Trophoblast cell (in vitro differentiated cells and primary cell): ENCODE measurements around the gene WFDC2.

Experiments
- DNase-seq, 2 donors: peaks; one replicate each; pipeline ENCODE4 v3.0.0-alpha.2; 2016
- H2AFZ ChIP-seq: 2 replicates; pipeline ENCODE4 v1.6.1; 2013; ENCODE audit warnings: low read length, moderate library complexity, mild to moderate bottlenecking; ENCODE audit not compliant: insufficient read depth, poor library complexity
- H2AK5ac ChIP-seq: 2 replicates; pipeline ENCODE4 v1.6.1; 2013; ENCODE audit warnings: mild to moderate bottlenecking, low read length
- H2BK120ac ChIP-seq: 2 replicates; pipeline ENCODE4 v1.6.1; 2013; ENCODE audit warnings: low read length, mild to moderate bottlenecking, moderate library complexity; ENCODE audit not compliant: insufficient read depth, poor library complexity
- H2BK12ac ChIP-seq: 2 replicates; pipeline ENCODE4 v1.6.1; 2013; ENCODE audit warnings: mild to moderate bottlenecking, low read length, moderate library complexity
- H2BK5ac ChIP-seq: 2 replicates; pipeline ENCODE4 v1.6.1; 2013; ENCODE audit warnings: low read length, low read depth, moderate library complexity, mild to moderate bottlenecking; ENCODE audit not compliant: poor library complexity
- H3K14ac ChIP-seq: 2 replicates; pipeline ENCODE4 v1.6.1; 2013; ENCODE audit warnings: mild to moderate bottlenecking, low read length
- H3K18ac ChIP-seq: 2 replicates; pipeline ENCODE4 v1.6.1; 2013; ENCODE audit warnings: mild to moderate bottlenecking, low read length
- H3K23ac ChIP-seq: 2 replicates; pipeline ENCODE4 v1.6.1; 2013; ENCODE audit warnings: low read length
- H3K27ac ChIP-seq: 2 replicates; pipeline ENCODE4 v1.5.1; 2013; ENCODE audit warnings: low read depth, mild to moderate bottlenecking, inconsistent platforms, low read length, moderate library complexity
- H3K27me3 ChIP-seq: 2 replicates; pipeline ENCODE4 v1.6.1; 2013; ENCODE audit warnings: inconsistent platforms, mild to moderate bottlenecking, low read length, moderate library complexity; ENCODE audit not compliant: insufficient read depth
- H3K36me3 ChIP-seq, 2 experiments: 1 replicate in 1 of 2; 2 replicates in 1 of 2; pipeline ENCODE4 v1.6.1; 2013; ENCODE audit warnings: low read length in 2 of 2, mild to moderate bottlenecking in 2 of 2, moderate library complexity in 1 of 2; ENCODE audit not compliant: insufficient read depth in 2 of 2, control insufficient read depth in 1 of 2
- H3K4ac ChIP-seq: 2 replicates; pipeline ENCODE4 v1.6.1; 2013; ENCODE audit warnings: low read depth, mild to moderate bottlenecking, low read length, moderate library complexity
- H3K4me1 ChIP-seq, 2 experiments: 1 replicate in 1 of 2; 2 replicates in 1 of 2; pipeline ENCODE4 v1.6.1; 2013; ENCODE audit warnings: low read length in 2 of 2, mild to moderate bottlenecking in 2 of 2, moderate library complexity in 1 of 2; ENCODE audit not compliant: insufficient read depth in 2 of 2, control insufficient read depth in 1 of 2
- H3K4me2 ChIP-seq: 2 replicates; pipeline ENCODE4 v1.6.1; 2013; ENCODE audit warnings: inconsistent platforms, mild to moderate bottlenecking, low read length, moderate library complexity
- H3K4me3 ChIP-seq: 2 replicates; pipeline ENCODE4 v1.5.1; 2013; ENCODE audit warnings: mild to moderate bottlenecking, low read depth, low read length, inconsistent platforms
- H3K79me1 ChIP-seq: one replicate; pipeline ENCODE4 v1.6.1; 2013; ENCODE audit warnings: low read length
- H3K79me2 ChIP-seq: 2 replicates; pipeline ENCODE4 v1.6.1; 2013; ENCODE audit warnings: low read length, mild to moderate bottlenecking; ENCODE audit not compliant: control insufficient read depth, insufficient read depth, poor library complexity
- H3K9ac ChIP-seq: 2 replicates; pipeline ENCODE4 v1.6.1; 2013; ENCODE audit warnings: mild to moderate bottlenecking, low read length
- H3K9me3 ChIP-seq: 2 replicates; pipeline ENCODE4 v1.6.1; 2013; ENCODE audit warnings: low read depth, mild to moderate bottlenecking, control low read depth, inconsistent platforms, low read length; ENCODE audit not compliant: insufficient read depth
- H4K12ac ChIP-seq: 2 replicates; pipeline ENCODE4 v1.6.1; 2013; ENCODE audit warnings: low read depth, mild to moderate bottlenecking, low read length, moderate library complexity
- H4K8ac ChIP-seq: 2 replicates; pipeline ENCODE4 v1.6.1; 2013; ENCODE audit warnings: low read depth, mild to moderate bottlenecking, low read length, moderate library complexity
- H4K91ac ChIP-seq: one replicate; pipeline ENCODE4 v1.6.1; 2013; ENCODE audit warnings: low read depth, mild to moderate bottlenecking, low read length, moderate library complexity
- WGBS: extraction: QIAGEN DNeasy Blood & Tissue Kit; methylation state at CpG from one replicate; pipeline ENCODE4 v1.1.7; 2013; ENCODE audit warnings: missing lambda C conversion rate; ENCODE audit not compliant: insufficient read length, insufficient coverage; ENCODE audit errors: extremely low coverage; 5-methylcytosine and 5-hydroxymethylcytosine counted together

The WFDC2 gene

GRCh38 chr20:45509091-45509490 lies 39.5 kb downstream of the WFDC2 start:
- Histone ChIP-seq H3K79me1 (no peaks in the 10 kb centered on the region), H3K36me3 (no peaks in the 10 kb centered on the region), H3K27ac (no peak overlapping the region), H2AK5ac (no peak overlapping the region), H3K4ac (no peak overlapping the region), H3K18ac (no peak overlapping the region), H3K4me2 (no peak overlapping the region), H3K14ac (no peak overlapping the region), H2BK12ac (no peak overlapping the region), H3K4me3 (no peak overlapping the region), H2AFZ (no peak overlapping the region), H3K79me2 (no peaks in the 10 kb centered on the region), H3K9me3 (no peaks in the 10 kb centered on the region), H3K9ac (no peak overlapping the region), H3K4me1 (peaks cover 0 to 2% of the 10 kb centered on the region in 2 experiments), H4K8ac (no peak overlapping the region), H2BK120ac (no peak overlapping the region), H3K23ac (no peak overlapping the region), H2BK5ac (no peak overlapping the region), H4K91ac (no peak overlapping the region), H3K27me3 (no peaks in the 10 kb centered on the region), H4K12ac (no peak overlapping the region)
- DNase-seq: no peak
- no CpG with 5 or more reads among the region's 4 CpGs for WGBS

- H4K91ac ChIP-seq: no peak overlapping the region
- no peak overlapping the region for H2BK12ac ChIP-seq
- no peak overlapping the region for H3K18ac ChIP-seq
- H3K36me3 ChIP-seq: no peaks in the 10 kb centered on the region
- H3K14ac ChIP-seq: no peak overlapping the region
- no peak overlapping the region for H3K9ac ChIP-seq
- no peak overlapping the region for H2BK120ac ChIP-seq
- H3K79me2 ChIP-seq: no peaks in the 10 kb centered on the region
- peak in 1 of 2 donors; percentile 13 for DNase-seq
- H3K9me3 ChIP-seq: no peaks in the 10 kb centered on the region
- H2AK5ac ChIP-seq: no peak overlapping the region
- H3K23ac ChIP-seq: no peak overlapping the region
- H2AFZ ChIP-seq: no peak overlapping the region
- no peak overlapping the region for H3K4me3 ChIP-seq
- WGBS: no CpG with 5 or more reads among the region's 5 CpGs
- H4K8ac ChIP-seq: no peak overlapping the region
- H3K27me3 ChIP-seq: no peaks in the 10 kb centered on the region
- H3K27ac ChIP-seq: no peak overlapping the region
- H3K4ac ChIP-seq: no peak overlapping the region
- no peaks in the 10 kb centered on the region for H3K79me1 ChIP-seq
- H3K4me1 ChIP-seq: peaks cover 0 to 2% of the 10 kb centered on the region in 2 experiments
- no peak overlapping the region for H2BK5ac ChIP-seq
- H4K12ac ChIP-seq: no peak overlapping the region
- no peak overlapping the region for H3K4me2 ChIP-seq
Observed at GRCh38 chr20:45510242-45510862, 40.8 kb downstream of the WFDC2 start.

- H3K79me2 ChIP-seq: no peaks in the 10 kb centered on the region
- no CpG with 5 or more reads among the region's 5 CpGs for WGBS
Observed at GRCh38 chr20:45515147-45515913, 45.8 kb downstream of the WFDC2 start, which contains the start of gene SPINT3. Gene SPINT3 (minus strand): TSS chr20:45515622. CDS start chr20:45515608, 14 bp downstream.

GRCh38 chr20:45518282-45518681 lies 48.7 kb downstream of the WFDC2 start:
- no peak overlapping the region for H2BK12ac ChIP-seq
- H2AFZ ChIP-seq: no peak overlapping the region
- H3K4ac ChIP-seq: no peak overlapping the region
- no peaks in the 10 kb centered on the region for H3K27me3 ChIP-seq
- no peak overlapping the region for H3K9ac ChIP-seq
- no peak overlapping the region for H4K91ac ChIP-seq
- no peak overlapping the region for H2AK5ac ChIP-seq
- H3K9me3 ChIP-seq: no peaks in the 10 kb centered on the region
- H3K79me2 ChIP-seq: no peaks in the 10 kb centered on the region
- no peak overlapping the region for H3K4me2 ChIP-seq
- DNase-seq: peak in 1 of 2 donors; percentile 5
- H3K14ac ChIP-seq: no peak overlapping the region
- H4K8ac ChIP-seq: no peak overlapping the region
- no peak overlapping the region for H3K23ac ChIP-seq
- no peak overlapping the region for H3K4me3 ChIP-seq
- H3K27ac ChIP-seq: no peak overlapping the region
- H2BK5ac ChIP-seq: no peak overlapping the region
- H2BK120ac ChIP-seq: no peak overlapping the region
- no peak overlapping the region for H4K12ac ChIP-seq
- no peak overlapping the region for H3K18ac ChIP-seq
- no peaks in the 10 kb centered on the region for H3K4me1 ChIP-seq
- H3K36me3 ChIP-seq: no peaks in the 10 kb centered on the region
- H3K79me1 ChIP-seq: no peaks in the 10 kb centered on the region
- no CpG with 5 or more reads among the region's 2 CpGs for WGBS

More at GRCh38 chr20:45515147-45515913, 45.8 kb downstream of the WFDC2 start, which contains the start of gene SPINT3:
- H4K12ac ChIP-seq: no peak within 1 kb of the TSS
- H3K27ac ChIP-seq: no peak within 1 kb of the TSS
- H3K9me3 ChIP-seq: no peaks in the 10 kb centered on the region
- no peak within 1 kb of the TSS for H4K91ac ChIP-seq
- H3K36me3 ChIP-seq: no peaks in the 10 kb centered on the region
- H3K4ac ChIP-seq: no peak within 1 kb of the TSS
- no peak for DNase-seq
- H2AFZ ChIP-seq: no peak within 1 kb of the TSS
- no peak within 1 kb of the TSS for H3K9ac ChIP-seq
- H3K23ac ChIP-seq: no peak within 1 kb of the TSS
- H3K14ac ChIP-seq: no peak within 1 kb of the TSS
- H2AK5ac ChIP-seq: no peak within 1 kb of the TSS
- H4K8ac ChIP-seq: no peak within 1 kb of the TSS
- H3K79me1 ChIP-seq: no peaks in the 10 kb centered on the region
- H2BK12ac ChIP-seq: no peak within 1 kb of the TSS
- H3K18ac ChIP-seq: no peak within 1 kb of the TSS
- no peak within 1 kb of the TSS for H3K4me3 ChIP-seq
- H3K27me3 ChIP-seq: no peaks in the 10 kb centered on the region
- H2BK5ac ChIP-seq: no peak within 1 kb of the TSS
- no peak within 1 kb of the TSS for H3K4me2 ChIP-seq
- no peak within 1 kb of the TSS for H2BK120ac ChIP-seq
- peaks cover 0 to 2% of the 10 kb centered on the region in 2 experiments for H3K4me1 ChIP-seq
